HG02610 (cell line): Measurements from ENCODE around the gene HEBP1.

ENCODE experiments used
- ATAC-seq: cut with Tn5 transposase; IDR thresholded peaks from one replicate; pipeline ENCODE4 v1.9.1; 2021; ENCODE audit warnings: mild to moderate bottlenecking, moderate library complexity; ENCODE audit not compliant: unreplicated experiment

The HEBP1 gene

GRCh38 chr12:13024531-13024916 is 24.5 kb upstream of the HEBP1 start:
- no peak for ATAC-seq

GRCh38 chr12:13023811-13024530 is 23.9 kb upstream of the HEBP1 start:
- ATAC-seq: no peak

- ATAC-seq: no peak
These were observed 22.8 kb upstream of the HEBP1 start for GRCh38 chr12:13022851-13023271.

GRCh38 chr12:13011098-13011497 is 11.0 kb upstream of the HEBP1 start:
- ATAC-seq: no peak

GRCh38 chr12:13008741-13009380 is 8.8 kb upstream of the HEBP1 start:
- ATAC-seq: no peak

- no peak for ATAC-seq
These were observed 7.6 kb upstream of the HEBP1 start for GRCh38 chr12:13007496-13008233.

GRCh38 chr12:13005649-13006048 is 5.6 kb upstream of the HEBP1 start:
- ATAC-seq: no peak

GRCh38 chr12:13004986-13005385 is 4.9 kb upstream of the HEBP1 start:
- ATAC-seq: no peak

GRCh38 chr12:13004361-13004760 is 4.3 kb upstream of the HEBP1 start:
- no peak for ATAC-seq

GRCh38 chr12:13002301-13003097 is 2.4 kb upstream of the HEBP1 start:
- no peak for ATAC-seq

GRCh38 chr12:13001775-13002040 is 1.6 kb upstream of the HEBP1 start:
- no peak for ATAC-seq

GRCh38 chr12:13000925-13001774 is 1.1 kb upstream of the HEBP1 start:
- ATAC-seq: no peak

- peak; percentile 27 for ATAC-seq
These were observed 505 bp upstream of the HEBP1 start for GRCh38 chr12:13000616-13000924.

- no peak for ATAC-seq
These were observed 650 bp downstream of the HEBP1 start for GRCh38 chr12:12999271-12999958.

GRCh38 chr12:12998248-12998647 is 1.8 kb downstream of the HEBP1 start:
- no peak for ATAC-seq

- no peak for ATAC-seq
These were observed 2.3 kb downstream of the HEBP1 start for GRCh38 chr12:12997734-12998133.

GRCh38 chr12:12997156-12997555 is 2.9 kb downstream of the HEBP1 start:
- no peak for ATAC-seq

GRCh38 chr12:12996209-12996608 is 3.9 kb downstream of the HEBP1 start:
- ATAC-seq: no peak

- ATAC-seq: no peak
These were observed 5.0 kb downstream of the HEBP1 start for GRCh38 chr12:12995088-12995487.

GRCh38 chr12:12993367-12993766 is 6.7 kb downstream of the HEBP1 start:
- ATAC-seq: no peak
